Measurements from ENCODE around the gene TRIM29.

The TRIM29 gene

GRCh38 chr11:120096369-120097191 lies 41.3 kb downstream of the TRIM29 start:
- DNase-seq (ENCODE audit: low read depth): no peak

- DNase-seq (ENCODE audit: low read depth): no peak
Observed at GRCh38 chr11:120095516-120095915, 42.4 kb downstream of the TRIM29 start.

DNA sequence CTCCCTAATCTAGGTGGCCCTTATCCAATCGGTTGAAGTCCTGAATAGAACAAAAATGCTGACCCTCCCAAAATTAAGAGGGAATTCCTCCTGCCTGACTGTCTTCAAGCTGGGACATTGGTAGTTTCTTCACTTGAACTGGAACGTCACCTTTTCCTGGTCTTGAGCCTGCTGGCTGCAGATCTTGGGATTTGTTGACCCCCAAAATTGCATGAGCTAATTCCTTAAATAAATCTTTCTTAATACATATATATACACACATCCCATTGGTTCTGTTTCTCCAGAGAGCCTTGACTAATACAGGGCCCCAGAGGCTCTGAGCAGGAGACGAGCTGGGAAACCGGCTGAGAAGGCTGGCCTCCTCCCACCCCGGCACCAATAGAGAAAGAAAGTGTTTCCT lies 46.2 kb downstream of the TRIM29 start:
- DNase-seq (ENCODE audit: low read depth): no peak

- no peak for DNase-seq (ENCODE audit: low read depth)
Observed at GRCh38 chr11:120091121-120091520, 46.8 kb downstream of the TRIM29 start.

DNA sequence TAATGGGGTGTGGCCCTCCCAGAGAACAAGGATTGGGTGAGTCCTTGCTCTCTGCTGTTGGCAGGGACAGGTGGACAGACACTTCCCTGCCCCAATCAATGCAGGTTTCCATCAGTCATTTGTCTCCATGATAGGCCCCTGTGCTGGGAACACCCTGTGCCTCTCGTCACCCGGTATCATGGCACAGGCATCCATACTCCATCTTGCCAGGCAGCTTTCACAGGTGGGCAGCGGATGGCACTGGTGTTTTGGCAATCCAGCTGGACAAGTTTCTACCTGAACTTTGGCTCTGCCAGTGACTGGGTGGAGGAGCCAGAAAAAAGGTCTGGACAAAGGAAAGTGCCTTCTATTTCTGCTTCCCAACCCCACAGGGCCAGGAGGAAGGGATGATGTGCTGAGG lies 47.5 kb downstream of the TRIM29 start:
- DNase-seq (ENCODE audit: low read depth): no peak

DNA sequence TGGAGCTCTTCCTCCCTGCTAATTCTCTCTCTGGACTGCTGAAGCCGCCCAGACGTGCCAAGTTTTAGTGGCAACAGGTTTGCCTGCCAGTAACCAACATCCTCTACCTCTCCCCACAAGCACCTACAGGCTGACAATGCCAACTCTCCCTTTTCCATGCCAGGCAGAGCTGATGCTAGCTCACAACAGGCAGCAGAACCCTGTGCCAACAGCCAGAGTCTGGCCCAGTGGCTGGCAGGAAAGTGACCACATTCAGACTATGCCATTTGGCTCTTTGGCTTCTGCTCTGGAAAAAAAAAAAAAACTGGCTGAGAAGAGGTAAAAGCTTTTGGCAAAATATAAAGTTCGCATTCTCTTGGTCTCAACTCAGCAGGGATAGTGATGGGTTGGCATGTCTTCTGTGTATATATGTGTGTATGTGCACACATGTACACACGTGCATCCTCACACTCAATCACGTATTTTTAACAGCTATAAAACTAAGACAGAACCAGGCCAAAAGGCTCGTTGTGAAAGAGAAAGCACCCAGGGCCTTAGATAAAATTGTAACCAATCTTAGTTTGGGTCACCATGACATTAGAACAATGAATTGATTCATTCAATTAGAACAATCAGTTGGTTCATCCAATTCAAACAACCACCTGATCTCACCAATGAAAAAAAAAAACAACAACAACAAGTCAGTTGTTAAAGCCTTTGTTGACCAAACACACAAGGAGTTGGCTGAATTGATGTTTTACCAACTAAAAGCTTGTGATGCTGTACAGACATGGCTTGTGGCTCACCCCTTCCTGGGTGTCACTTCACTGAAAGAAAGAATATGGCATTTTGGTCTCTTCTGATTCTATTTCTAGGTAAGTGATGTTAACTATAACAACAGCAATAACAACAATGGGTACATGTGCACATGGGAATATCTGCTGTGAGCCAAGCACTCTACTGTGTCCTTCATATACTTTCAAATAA lies 48.6 kb downstream of the TRIM29 start:
- DNase-seq (ENCODE audit: low read depth): no peak

- DNase-seq (ENCODE audit: low read depth): no peak
Observed at GRCh38 chr11:120088056-120088455, 49.9 kb downstream of the TRIM29 start.

- no peak for DNase-seq (ENCODE audit: low read depth)
Observed at GRCh38 chr11:120086651-120087050, 51.3 kb downstream of the TRIM29 start.

GRCh38 chr11:120079750-120080610 lies 57.9 kb downstream of the TRIM29 start:
- peak; percentile 1 for DNase-seq (ENCODE audit: low read depth)

DNA sequence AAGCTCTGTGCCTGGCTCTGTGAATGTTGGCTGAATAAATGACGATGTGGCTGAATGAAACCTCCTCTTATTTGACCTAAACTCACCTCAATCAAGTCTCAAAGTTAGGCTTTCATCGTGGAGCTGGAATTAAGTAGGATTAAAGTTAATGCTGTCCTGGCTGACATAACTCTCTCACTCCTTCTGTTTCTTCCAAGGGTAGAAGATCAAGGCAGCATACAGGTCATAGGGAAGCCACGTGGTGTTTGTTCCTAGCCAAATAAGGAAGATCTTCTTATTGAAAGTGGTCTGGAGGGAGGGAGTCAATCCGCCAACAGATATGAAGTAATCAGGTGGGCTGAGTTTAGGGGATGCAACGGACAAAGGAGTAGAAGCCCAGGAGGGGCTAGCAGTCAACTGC lies 59.5 kb downstream of the TRIM29 start:
- DNase-seq (ENCODE audit: low read depth): no peak

DNA sequence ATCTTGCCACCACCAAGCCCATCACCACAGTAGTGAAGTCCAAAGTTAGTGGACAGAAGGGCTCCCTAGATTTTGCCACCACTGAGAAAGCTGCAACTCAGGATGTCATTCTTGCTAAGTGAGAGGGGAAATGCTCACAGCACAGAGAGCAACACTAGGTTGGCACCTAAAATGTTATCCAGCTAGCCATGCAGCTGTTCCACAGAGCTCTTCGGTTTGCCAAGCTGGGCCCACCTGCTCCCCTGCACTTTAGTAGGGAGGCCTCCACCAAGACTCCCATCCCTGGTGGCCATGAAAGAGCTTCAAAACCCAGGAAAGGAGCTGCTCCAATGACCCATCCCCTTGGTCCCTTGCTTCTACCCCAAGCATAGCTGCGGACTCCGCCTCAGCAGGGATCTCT lies 63.8 kb downstream of the TRIM29 start:
- DNase-seq (ENCODE audit: low read depth): no peak

DNA sequence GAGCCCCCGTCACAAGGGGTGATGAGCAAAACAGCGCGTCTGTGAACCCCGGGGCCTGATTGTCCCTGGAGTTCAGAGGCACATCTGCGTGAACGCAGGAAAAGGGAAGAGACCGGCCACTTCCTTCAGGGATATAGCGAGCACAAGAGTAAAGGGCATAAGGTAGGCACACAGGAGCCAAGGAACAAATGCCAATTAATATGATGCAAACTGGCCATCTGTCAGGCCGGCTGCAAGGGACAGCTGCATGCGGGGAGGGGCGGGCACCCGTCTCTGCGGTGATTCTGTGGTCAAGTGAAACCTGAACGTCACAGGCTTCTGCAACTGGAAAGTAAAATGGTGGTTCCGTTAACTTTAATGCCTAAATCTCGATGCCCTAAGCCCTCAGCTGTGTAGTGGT lies 64.7 kb downstream of the TRIM29 start:
- no peak for DNase-seq (ENCODE audit: low read depth)

GRCh38 chr11:120068114-120068573 lies 69.8 kb downstream of the TRIM29 start:
- no peak for DNase-seq (ENCODE audit: low read depth)

DNA sequence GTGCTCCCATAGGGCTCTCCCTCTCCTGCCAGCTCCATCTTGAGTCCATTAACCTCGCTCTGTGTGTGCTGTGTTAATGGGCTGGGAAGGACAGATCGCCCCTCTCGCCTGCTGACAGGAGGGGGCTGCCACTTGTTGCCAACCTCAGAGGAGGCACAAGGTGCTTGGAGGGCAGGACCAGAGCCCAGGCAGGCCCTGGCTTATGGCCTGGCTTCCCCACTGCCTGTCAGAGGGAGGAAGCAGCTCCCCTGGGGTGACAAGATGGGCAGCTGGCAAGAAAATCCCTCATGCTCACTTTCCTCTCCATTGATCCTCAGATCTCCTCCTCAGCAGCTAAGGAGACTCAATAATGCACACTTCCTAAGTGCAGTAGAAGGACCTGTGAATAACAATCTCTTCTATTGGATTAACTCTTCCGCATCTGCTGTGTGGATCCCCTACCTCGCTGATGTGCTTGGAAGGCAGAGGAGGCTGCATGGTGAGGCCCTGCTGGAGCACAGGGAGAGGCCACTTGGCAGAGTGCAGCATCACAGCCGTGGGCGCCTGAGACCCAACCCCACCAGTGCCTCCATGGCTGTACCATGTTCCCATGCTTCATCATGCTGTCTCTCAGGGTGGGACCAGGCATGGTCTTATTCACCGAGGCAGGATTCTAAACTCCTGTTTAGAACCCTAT lies 70.3 kb downstream of the TRIM29 start:
- DNase-seq (ENCODE audit: low read depth): no peak

DNA sequence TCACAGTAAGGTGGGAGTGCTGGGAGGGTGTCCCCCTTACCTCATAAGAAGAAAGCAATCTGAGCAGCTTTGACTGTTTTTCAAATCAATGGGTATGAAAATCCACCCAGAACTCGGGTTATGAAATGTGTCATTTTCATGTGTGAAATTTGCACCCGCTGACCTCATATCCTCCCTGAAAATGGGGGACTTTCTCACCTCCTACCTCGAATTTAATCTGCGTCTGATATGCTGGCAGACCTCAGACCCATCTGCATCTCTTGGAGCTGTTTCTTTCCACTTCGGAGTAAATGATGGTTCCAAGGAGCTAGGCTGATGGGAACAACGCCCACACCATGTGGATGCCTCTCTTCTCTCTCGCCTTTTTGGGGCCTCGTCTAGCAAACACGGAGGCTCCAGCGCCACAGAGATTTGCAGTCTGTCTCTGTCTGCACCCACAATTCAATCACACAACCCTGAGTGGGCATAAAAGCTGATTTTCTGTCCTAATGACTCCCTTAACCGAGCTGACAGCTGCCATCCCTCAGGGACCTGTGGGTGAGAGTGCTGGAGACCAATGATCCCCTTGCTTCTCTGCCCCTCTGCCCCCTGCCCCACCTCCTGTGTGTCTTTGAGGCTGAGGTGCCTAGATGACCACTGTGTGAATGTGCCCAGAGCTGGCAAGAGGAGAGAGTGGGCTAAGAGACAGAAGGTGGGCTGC lies 71.0 kb downstream of the TRIM29 start:
- DNase-seq (ENCODE audit: low read depth): no peak

DNA sequence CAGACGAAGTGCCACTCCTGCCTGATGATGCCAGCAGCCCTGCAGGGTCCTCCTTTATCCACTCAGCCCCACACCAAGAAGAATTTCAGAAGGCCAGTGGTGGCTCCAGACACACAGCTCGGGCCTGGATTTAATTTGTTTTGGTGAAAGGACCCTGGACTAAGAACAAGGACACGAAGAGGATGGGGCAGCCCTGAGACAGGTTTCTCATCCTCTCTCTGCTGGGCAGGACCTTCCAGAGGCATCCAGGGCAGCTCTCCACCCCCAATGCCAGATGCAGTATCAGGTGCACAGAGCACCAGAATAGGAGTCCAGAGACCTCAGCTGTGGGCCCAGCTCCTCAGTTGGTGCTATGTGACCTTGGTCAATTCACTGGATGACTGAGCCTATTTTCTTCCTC lies 72.0 kb downstream of the TRIM29 start:
- no peak for DNase-seq (ENCODE audit: low read depth)

- no peak for DNase-seq (ENCODE audit: low read depth)
Observed at GRCh38 chr11:120065176-120065575, 72.7 kb downstream of the TRIM29 start.

DNA sequence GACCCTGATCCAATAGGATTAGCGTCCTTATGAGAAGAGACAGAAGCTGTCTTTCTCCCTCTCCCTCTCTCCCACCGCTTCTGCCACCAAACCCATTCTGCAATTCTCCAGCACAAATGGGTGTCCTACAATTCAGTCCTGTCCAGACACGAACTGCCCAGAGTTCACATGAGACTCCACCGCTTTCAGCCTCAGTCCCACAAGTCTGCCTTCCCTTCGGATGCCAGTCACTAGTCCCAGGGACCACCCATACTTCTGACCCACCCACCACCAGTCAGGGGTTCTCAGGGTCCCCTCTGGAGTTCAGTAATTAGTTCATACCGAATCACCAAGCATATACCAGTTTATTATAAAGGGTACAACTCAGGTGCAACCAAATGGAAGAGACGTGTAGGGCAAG lies 73.6 kb downstream of the TRIM29 start:
- DNase-seq (ENCODE audit: low read depth): no peak

- DNase-seq (ENCODE audit: low read depth): no peak
Observed at GRCh38 chr11:120063686-120064340, 74.1 kb downstream of the TRIM29 start.

- DNase-seq (ENCODE audit: low read depth): no peak
Observed at GRCh38 chr11:120062561-120062930, 75.4 kb downstream of the TRIM29 start.

All from stimulated activated CD8-positive, alpha-beta memory T cell treated with anti-CD3 and anti-CD28 coated beads, Interleukin-7, amount 100 ng/mL, for 24 hours (primary cell).